ENCODE measurements around the gene CLASP2. TPM values are rescaled to one million over a fixed set of nuclear protein-coding genes. Genes with fewer than 3 reads are reported as not detected.
"Not testable (repeated sequence)": the region's sequence is repeated elsewhere in the genome, so short reads cannot be mapped to it uniquely, and the experiment has no call there.

Gene CLASP2
- polyA plus RNA-seq (2011; rRNA removed) (19.2 and 27.4 TPM in 2 replicates), polyA minus RNA-seq (2011; rRNA and poly(A)+ RNA removed) (43.0 and 50.5 TPM in 2 replicates)

DNA sequence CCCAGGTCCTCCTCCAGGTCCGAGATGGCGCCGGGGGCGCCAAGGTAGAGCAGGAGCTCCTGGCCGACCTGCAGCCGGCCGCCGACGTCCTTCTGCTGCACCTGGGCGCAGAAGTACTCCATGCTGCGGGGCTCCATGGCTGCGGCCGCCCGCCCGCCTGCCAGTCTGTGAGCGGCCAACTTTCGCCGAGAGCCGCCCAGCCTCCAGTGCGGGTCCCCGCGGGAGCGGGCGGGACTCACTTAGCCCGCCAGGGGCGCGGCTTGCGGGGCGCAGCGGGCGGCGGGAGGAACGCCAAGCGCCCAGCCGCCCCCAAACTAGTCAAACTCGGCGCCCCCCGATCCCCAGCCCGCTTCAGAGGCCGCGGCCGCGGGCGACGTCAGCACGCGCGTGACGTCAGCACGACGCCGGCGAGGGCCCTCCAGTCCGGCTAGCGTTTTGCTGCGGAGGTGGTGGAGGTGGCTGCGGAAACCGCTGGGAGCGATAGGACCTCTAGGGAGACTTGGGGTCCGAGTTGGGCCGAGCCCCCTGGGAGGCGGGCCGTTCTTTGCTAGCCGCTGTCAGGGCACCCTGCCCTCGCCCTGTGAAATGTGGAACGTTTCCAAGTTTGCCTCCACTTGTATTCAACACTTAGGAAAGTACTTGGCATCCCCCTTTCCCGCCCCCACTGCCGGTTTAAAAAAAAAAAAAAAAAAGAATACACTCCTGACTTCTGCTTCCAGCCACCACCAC, at the start of gene CLASP2:
Gene CLASP2, minus strand, starts transcription at position 389 of the 729 bp plus-strand sequence. Its CDS starts 252 bp downstream, at position 137.
- CTCF ChIA-PET = interaction anchor here (0.6 to 2.1 kb wide), 6 partner anchors 25 to 644 kb away, joined by 3 to 22 read pairs (median 4); no protein-coding TSS in a partner anchor
- Histone ChIP-seq H3K4me3 (ENCODE audit: low read depth, low read length) (peak within 1 kb of the TSS; percentile 78), H3K27ac (ENCODE audit: low read depth, low read length) (peak within 1 kb of the TSS; percentile 82), H3K27me3 (ENCODE audit: control insufficient read depth, insufficient read depth, low read length) (no peaks in the 10 kb centered on the region), H3K9me3 (ENCODE audit: control insufficient read depth, insufficient read depth, low read length) (no peaks in the 10 kb centered on the region; the same call in 1 of the 2 replicates)
- DNase-seq (ENCODE audit: low read depth, low spot score) = peak; percentile 55
- POLR2A ChIA-PET = interaction anchor here (0.8 to 1.0 kb wide), 2 partner anchors 31 to 81 kb away, joined by 3 to 4 read pairs; partner anchors contain the start of gene PDCD6IP
- TF ChIP-seq, protein P1, sequence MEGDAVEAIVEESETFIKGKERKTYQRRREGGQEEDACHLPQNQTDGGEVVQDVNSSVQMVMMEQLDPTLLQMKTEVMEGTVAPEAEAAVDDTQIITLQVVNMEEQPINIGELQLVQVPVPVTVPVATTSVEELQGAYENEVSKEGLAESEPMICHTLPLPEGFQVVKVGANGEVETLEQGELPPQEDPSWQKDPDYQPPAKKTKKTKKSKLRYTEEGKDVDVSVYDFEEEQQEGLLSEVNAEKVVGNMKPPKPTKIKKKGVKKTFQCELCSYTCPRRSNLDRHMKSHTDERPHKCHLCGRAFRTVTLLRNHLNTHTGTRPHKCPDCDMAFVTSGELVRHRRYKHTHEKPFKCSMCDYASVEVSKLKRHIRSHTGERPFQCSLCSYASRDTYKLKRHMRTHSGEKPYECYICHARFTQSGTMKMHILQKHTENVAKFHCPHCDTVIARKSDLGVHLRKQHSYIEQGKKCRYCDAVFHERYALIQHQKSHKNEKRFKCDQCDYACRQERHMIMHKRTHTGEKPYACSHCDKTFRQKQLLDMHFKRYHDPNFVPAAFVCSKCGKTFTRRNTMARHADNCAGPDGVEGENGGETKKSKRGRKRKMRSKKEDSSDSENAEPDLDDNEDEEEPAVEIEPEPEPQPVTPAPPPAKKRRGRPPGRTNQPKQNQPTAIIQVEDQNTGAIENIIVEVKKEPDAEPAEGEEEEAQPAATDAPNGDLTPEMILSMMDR (IDR thresholded peaks at IDR 0.05; ENCODE audit: low read depth, low read length) = no peak

DNA sequence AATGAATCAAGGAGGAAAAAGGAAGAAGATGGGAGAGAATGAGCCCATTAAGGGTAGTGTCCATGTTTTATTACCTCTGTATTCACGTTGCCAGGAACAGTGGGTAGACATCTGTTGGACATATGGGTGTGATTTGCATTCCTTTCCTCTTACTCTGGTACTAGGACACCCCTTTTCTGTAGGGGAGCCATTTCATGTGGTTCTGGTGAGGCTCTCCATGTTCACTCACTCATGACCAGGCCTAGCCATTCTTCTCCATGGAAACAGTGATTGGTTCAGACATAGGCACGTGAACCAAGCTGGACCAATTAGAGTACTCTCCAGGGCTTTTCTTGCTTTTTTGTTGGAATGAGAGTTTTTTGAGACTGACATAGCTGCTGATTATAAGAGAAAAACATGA, 40.8 kb upstream of the CLASP2 start:
- Histone ChIP-seq H3K27me3 (ENCODE audit: control insufficient read depth, insufficient read depth, low read length) (no peaks in the 10 kb centered on the region), H3K9me3 (ENCODE audit: control insufficient read depth, insufficient read depth, low read length) (peaks cover 9% of the 10 kb centered on the region; the same call in 1 of the 2 replicates), H3K4me3 (ENCODE audit: low read depth, low read length) (no peak overlapping the region), H3K27ac (ENCODE audit: low read depth, low read length) (no peak overlapping the region)
- ChIA-PET POLR2A (no interaction called here), CTCF (interaction anchor here (1.3 kb wide), 2 partner anchors 18 to 28 kb away, joined by 6 to 7 read pairs; no protein-coding TSS in a partner anchor)
- TF ChIP-seq, protein P1 (IDR thresholded peaks at IDR 0.05; ENCODE audit: low read depth, low read length) = no peak
- DNase-seq (ENCODE audit: low read depth, low spot score) = no peak

DNA sequence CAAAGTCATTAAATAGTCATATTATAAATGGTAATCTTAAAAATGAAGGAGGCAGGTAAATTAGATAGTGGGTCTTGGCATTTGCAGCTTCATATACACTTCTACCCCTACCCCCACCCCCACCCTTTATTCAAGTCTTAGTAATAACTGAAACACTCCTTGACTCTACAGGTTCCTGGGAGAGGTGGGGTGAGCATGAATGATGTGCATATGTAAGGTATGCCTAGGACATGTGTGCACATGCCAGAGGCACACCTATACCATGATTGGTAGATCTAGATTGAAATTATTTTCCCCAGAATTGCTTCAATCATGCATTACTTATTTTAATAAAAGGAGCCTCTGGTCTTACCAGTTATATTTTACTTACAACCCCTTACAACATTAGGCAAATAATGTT, 40.2 kb upstream of the CLASP2 start:
- POLR2A ChIA-PET = no interaction called here
- peaks cover 15% of the 10 kb centered on the region; the same call in 1 of the 2 replicates for H3K9me3 ChIP-seq (ENCODE audit: control insufficient read depth, insufficient read depth, low read length)
- H3K27ac ChIP-seq (ENCODE audit: low read depth, low read length) = no peak overlapping the region
- CTCF ChIA-PET = interaction anchor here (1.3 kb wide), 1 partner anchor 29 kb away, joined by 6 read pairs; no protein-coding TSS in a partner anchor
- TF ChIP-seq, protein P1 (IDR thresholded peaks at IDR 0.05; ENCODE audit: low read depth, low read length) = no peak
- H3K27me3 ChIP-seq (ENCODE audit: control insufficient read depth, insufficient read depth, low read length) = no peaks in the 10 kb centered on the region
- H3K4me3 ChIP-seq (ENCODE audit: low read depth, low read length) = no peak overlapping the region
- DNase-seq (ENCODE audit: low read depth, low spot score) = no peak

DNA sequence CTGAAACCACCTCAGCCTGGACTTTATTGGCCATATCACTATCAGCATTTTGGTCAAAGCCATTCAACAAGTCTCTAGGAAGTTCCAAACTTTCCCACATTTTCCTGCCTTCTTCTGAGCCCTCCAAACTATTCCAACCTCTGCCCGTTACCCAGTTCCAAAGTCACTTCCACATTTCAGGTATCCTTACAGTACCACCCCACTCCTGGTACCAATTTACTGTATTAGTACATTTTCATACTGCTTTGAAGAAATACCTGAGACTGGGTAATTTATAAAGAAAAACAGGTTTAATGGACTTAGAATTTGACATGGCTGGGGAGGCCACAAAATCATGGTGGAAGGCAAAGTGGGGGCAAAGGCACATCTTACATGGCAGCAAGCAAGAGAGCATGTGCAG, 36.3 kb upstream of the CLASP2 start:
- POLR2A ChIA-PET; DNase-seq (ENCODE audit: low read depth, low spot score); H3K27me3 ChIP-seq (ENCODE audit: control insufficient read depth, insufficient read depth, low read length); CTCF ChIA-PET; H3K4me3 ChIP-seq (ENCODE audit: low read depth, low read length); H3K27ac ChIP-seq (ENCODE audit: low read depth, low read length): not testable (repeated sequence)
- H3K9me3 ChIP-seq (ENCODE audit: control insufficient read depth, insufficient read depth, low read length) = peaks cover 16% of the 10 kb centered on the region; the same call in 1 of the 2 replicates

DNA sequence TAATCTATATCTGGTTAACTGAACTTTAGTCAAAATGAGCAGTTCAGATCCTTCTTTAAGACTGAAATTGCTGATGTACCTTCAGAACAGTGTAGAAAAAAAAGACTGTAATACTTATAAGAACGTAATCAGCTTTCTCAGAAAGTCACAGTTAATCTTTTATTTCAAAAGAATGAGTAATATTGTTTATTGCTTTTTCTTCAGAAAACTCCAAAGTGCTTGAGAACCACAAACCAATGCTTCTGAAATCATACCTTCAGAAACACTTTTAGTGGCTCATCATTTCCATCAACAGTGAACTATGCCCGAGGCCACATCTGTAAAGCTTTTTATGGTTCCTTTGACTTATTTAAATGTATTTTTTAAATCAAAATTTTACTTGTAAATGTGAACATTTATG, 33.3 kb upstream of the CLASP2 start:
- no peak overlapping the region for H3K27ac ChIP-seq (ENCODE audit: low read depth, low read length)
- no peak for DNase-seq (ENCODE audit: low read depth, low spot score)
- ChIA-PET POLR2A (no interaction called here), CTCF (interaction anchor here (0.9 to 1.6 kb wide), 4 partner anchors 25 to 620 kb away, joined by 3 to 9 read pairs (median 8); no protein-coding TSS in a partner anchor)
- no peaks in the 10 kb centered on the region for H3K27me3 ChIP-seq (ENCODE audit: control insufficient read depth, insufficient read depth, low read length)
- H3K9me3 ChIP-seq (ENCODE audit: control insufficient read depth, insufficient read depth, low read length) = peaks cover 16% of the 10 kb centered on the region; the same call in 1 of the 2 replicates
- TF ChIP-seq, protein P1 (IDR thresholded peaks at IDR 0.05; ENCODE audit: low read depth, low read length) = no peak
- H3K4me3 ChIP-seq (ENCODE audit: low read depth, low read length) = no peak overlapping the region
